Measurements from ENCODE around the gene HSPBP1.
"Not testable (repeated sequence)": the region's sequence is repeated elsewhere in the genome, so short reads cannot be mapped to it uniquely, and the experiment has no call there.

Gene HSPBP1

DNA sequence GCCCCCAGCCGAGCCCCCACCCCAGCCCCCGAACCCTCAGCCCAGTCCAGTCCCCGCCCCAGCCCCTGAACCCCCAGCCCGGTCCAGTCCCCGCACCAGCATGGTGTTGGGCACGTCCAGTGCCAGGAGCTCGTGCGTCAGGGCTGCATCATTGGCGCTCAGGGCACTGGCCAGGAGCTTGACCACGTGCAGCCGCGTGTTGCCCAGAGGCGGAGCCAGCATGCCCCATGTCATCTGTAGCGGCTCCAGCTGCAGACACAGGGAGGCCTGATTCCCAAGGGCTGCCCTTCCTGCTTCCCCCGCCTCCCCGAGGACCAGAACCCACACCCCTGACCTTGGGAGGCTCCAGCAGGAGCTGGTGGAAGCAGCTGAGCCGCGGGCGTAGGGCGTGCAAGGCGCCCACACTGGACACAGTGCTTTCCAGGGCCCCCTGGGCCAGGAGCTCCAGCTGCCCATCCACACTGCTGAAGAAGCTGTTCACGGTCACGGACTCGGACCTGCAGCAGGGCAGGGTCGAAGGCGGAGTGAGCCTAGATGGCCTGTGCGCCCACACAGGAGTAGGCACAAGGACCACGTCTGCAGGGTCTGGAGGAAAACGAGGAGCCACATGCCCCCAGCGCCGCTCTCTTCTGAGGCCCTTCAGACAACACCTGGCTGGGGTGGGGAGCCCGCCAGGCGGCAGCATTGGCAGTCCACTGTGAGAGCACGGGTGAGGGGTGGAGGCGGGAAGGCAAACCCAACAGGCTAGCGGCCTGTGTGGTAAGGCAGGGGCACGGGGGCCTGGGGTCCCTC, 38.6 kb downstream of the HSPBP1 start:
- DNase-seq (ENCODE audit: insufficient read length, low spot score) (no peak), FAIRE-seq (no peak)

- FAIRE-seq: no peak
Observed at GRCh38 chr19:55240713-55241020, 39.2 kb downstream of the HSPBP1 start.

DNA sequence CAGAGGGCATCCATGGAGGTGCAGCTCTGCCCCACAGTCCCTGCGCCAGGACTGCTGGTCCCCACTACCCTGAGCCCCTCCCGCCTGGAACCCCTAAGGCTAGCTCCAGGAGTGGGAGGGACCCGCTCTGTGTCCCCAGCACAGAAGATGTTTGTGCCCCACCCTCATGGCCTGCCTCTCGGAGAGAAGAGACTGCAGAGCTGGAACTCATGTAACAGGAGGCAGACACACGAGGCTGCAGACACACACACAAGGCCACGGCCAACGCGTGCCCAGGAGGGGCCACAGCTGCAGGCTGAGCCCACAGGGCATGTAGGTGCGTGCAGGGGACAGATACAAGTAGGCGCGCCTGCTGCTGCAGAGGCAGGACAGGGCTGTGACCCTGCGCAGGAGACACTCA, 40.9 kb downstream of the HSPBP1 start:
- DNase-seq (ENCODE audit: insufficient read length, low spot score) (no peak), FAIRE-seq (no peak)

More at GRCh38 chr19:55240713-55241020, 39.2 kb downstream of the HSPBP1 start:
- DNase-seq (ENCODE audit: insufficient read length, low spot score): no peak

DNA sequence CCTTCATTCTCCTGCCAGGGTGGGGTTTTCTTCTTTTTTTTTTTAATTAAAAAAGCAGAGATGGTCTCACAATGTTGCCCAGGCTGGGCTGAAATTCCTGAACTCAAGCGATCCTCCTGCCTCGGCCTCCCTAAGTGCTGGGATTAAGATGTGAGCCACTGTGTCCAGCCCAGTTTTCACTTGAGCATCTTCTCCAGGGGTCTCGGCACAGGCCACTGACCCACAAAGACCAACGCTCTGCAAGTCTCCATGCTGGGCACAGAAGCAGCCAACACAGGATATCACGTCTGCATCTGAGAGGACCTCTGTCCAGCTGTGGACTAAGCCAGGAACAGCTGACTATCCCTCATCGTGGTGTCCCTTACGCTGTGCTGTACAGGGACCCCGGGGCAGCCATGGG, 41.9 kb downstream of the HSPBP1 start:
- no peak for FAIRE-seq
- DNase-seq (ENCODE audit: insufficient read length, low spot score): no peak

- DNase-seq (ENCODE audit: insufficient read length, low spot score): no peak
- FAIRE-seq: no peak
Observed at GRCh38 chr19:55232986-55233385, 46.9 kb downstream of the HSPBP1 start.

GRCh38 chr19:55232286-55232602, 47.7 kb downstream of the HSPBP1 start:
- DNase-seq (ENCODE audit: insufficient read length, low spot score) (no peak), FAIRE-seq (no peak)

DNA sequence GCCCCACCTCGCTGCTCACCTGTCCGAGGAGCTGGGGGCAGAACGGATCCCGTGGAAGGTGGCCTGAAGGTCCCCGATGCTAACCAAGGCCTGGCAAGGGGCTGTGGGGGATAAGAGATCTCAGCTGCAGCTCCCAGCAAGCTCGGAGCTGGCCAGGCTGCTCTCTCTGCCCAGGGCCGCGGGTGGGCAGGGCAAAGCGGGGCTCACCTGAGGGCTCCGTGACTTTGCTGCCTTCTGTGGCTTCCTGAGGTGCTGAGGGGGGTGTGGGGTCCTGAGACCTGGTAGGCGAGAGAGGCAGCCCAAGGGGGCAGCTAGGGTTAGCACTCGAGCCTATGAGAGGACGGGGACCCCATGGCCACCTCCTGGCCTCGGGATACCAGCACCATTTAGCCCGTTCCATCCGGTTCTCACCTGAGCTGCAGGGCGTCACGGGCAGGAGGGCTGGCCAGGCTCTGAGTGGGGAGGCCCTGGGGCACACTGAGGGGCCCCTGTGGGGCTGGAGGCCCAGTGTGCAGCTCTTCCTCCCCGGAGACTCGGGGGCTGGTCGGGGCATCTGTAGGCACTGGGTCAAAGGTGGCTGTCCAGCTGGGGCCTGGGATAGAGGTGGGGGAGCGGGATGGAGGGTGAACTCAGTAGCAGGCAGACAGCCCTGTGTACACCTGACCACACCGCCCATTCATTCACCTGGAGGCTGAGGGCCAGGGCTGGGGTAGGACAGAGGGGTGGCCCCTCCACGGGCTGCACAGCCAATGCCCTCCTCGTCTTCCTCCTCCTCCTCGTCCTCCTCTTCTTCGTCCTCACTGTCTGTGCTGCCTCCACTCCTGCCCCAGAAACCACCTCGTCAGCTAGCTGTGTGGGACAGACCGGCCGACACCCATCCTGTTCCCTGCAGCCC, 48.3 kb downstream of the HSPBP1 start:
- FAIRE-seq (no peak), DNase-seq (ENCODE audit: insufficient read length, low spot score) (no peak)

GRCh38 chr19:55230780-55231179, 49.1 kb downstream of the HSPBP1 start:
- FAIRE-seq: no peak
- DNase-seq (ENCODE audit: insufficient read length, low spot score): no peak

- FAIRE-seq (no peak), DNase-seq (ENCODE audit: insufficient read length, low spot score) (no peak)
Observed at GRCh38 chr19:55230329-55230728, 49.6 kb downstream of the HSPBP1 start.

DNA sequence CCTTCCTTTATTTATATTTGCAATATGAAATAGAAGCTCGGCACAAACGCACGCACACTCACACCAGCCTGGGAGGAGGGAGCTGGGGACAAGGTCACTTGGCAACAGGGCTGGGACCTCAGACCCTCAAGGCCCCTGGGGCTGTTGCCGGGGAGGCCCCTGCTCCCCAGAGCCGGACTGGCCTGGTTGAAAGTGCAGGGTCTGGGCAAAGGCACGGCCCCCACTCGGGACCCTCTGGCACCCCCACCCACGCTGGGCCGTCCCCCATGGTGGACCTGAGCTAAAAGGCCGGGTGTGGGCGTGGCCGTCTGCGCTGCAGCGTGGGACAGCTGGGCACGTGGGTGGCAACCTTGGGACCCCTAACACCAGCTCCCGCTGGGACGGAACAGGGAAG, 50.1 kb downstream of the HSPBP1 start:
- FAIRE-seq: no peak
- DNase-seq (ENCODE audit: insufficient read length, low spot score): no peak

DNA sequence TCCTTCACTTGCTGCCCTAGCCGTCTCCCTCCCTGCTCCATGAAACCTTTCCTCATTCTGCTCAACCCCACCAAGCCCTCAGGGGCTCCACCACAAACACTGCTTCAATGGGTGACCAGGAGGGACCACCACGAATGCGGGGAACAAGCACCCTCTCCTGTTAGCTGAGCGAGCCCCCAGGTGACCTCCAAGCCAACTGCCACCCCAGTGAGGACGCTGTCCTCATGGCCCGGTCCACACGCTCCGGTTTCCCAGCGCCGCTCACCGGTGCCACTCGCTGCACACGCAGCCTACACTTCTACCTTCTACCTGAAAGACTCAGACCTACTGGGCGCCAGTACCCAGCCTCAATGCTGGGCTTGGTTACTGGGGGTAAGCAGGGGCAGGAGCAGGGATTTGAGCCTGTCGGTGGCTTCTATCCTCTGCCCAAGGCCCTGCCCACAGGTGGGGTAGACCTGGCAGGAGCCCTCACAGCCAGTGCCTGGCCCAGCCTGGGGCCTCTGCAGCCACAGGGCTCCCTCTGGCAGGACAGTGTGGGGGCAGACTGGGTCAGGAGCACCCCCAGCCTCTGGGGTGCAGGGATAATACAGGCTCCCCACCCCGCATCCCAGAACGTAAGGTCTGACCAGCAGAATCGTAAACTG, 50.6 kb downstream of the HSPBP1 start:
- no peak for FAIRE-seq

DNA sequence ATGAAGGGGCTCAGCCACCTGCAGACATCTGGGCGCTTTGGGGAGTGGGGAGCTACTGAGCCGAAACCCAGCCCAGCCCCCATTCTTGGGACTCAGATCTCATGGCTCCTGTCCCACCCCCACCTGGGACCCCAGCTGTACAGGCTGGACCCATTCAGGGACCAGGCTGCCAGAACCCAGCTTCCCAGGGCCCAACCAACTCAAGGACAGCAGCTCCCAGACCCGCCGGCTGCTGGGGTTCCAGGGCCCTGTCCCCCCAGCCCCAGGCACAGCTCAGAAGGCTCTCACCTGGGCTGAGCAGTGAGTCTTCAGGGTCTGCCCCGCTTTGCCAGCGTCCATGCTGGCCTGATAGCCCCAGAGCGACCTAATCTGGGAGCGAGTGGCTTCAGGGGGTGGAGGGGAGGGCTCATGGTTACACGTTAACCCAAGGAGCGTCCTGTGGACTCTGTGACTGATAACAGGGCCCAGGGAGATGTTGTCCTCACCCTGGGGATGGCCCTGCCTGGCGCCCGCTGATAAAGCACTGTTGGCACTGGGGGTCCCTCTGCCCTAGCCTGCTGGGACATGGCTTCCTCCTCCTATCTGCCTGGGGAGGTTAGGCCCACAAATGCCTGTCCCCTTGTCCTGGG, 51.4 kb downstream of the HSPBP1 start, which contains the start of gene TMEM86B:
TMEM86B (minus strand) TSS at position 361 of the 629 bp plus-strand sequence; CDS start at position 339, 22 bp downstream.
- FAIRE-seq: no peak
- DNase-seq (ENCODE audit: insufficient read length, low spot score): no peak

More for the DNA sequence above, 50.6 kb downstream of the HSPBP1 start:
- no peak for DNase-seq (ENCODE audit: insufficient read length, low spot score)

GRCh38 chr19:55228015-55228391, 51.9 kb downstream of the HSPBP1 start:
- no peak for FAIRE-seq
- no peak for DNase-seq (ENCODE audit: insufficient read length, low spot score)

DNA sequence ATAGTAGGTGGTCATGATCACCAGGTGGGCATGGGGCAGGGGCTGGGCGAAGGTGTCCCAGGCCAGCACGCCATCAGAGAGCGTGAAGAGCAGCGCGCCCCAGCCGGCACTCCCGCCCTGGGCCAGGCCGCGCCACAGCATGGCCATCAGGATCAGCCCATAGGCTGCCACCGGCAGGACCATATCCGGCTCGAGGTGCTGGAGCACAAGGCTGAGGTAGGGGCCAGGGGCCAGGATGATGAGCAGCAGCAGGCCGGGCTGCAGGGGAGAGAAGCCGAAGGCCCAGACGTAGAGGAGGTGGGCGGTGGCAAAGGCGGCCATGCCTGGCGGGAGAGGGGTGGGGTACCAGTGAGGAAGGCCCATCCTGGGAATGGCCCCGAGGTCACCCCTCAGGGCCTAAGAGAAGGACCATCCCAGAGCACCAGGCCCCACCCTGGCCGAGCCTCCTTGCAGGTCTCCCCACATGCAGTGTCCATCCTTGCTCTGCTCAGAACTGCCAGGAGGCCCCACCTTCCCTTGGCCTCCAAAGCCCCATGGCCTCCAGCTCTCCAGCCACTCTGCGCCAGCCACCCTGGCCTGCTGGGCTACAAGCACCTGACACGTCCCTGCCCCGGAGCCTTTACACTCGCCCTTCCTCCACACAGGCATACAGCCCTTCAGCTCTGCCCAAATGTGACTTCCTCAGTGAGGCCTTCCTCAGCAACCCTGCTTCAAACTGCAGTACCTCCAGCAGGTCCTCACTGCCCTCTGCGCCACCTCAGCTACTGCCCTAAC, 52.5 kb downstream of the HSPBP1 start:
- DNase-seq (ENCODE audit: insufficient read length, low spot score) (no peak), FAIRE-seq (no peak)

- DNase-seq (ENCODE audit: insufficient read length, low spot score): no peak
- no peak for FAIRE-seq
Observed at GRCh38 chr19:55226788-55227187, 53.1 kb downstream of the HSPBP1 start.

DNA sequence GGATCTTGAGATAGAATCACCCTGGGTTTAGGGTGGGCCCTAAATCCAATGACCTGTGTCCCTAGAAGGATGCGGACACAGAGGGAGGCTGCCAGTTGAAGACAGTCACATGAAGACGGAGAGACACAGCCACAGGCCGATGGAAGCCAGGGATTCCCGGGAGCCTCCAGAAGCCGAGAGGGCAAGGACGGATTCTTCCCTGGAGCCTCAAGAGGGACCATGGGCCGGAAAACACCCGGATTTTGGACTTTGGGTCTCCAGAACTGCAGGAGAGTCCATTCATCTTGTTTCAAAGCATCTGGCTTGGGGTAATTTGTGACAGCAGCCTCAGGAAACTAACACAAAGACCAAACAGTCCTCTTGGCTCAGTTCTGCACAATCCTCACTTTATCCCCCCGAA, 53.6 kb downstream of the HSPBP1 start:
- DNase-seq (ENCODE audit: insufficient read length, low spot score) (no peak), FAIRE-seq (no peak)

- DNase-seq (ENCODE audit: insufficient read length, low spot score) (no peak), FAIRE-seq (no peak)
Observed at GRCh38 chr19:55225415-55225958, 54.4 kb downstream of the HSPBP1 start.

- FAIRE-seq: not testable (repeated sequence)
Observed at GRCh38 chr19:55224679-55225414, 55.1 kb downstream of the HSPBP1 start.

DNA sequence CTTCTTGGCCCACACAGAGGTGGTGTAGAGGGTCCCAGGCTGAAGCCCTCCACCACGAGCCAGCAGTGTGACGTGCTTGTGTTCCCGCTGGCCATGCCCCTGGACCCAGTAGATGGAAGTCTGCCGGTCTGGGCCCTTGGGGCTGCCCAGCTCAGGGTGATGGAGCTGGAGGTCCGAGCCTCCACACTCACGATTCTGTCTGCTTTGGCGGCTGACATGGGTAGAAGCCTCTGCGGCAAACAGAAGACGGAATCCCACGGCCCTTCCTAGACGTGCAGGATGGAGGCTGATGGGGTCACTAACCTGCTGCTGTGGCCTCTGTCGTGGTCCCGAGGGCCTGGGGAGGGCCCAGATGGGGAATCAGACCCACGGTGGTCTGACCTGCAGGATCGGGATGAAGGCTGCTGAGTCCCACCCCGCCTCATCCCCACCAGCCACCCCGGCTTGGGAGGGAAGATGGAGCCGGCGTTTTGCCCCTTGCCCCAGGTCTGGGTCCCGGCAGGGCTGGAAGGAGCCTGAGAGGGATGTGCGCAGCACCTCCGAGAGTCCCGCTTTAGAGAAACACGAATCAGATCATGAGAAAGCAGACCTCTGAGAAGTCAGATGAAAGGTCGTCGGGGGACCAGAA, 55.8 kb downstream of the HSPBP1 start:
- DNase-seq (ENCODE audit: insufficient read length, low spot score): no peak
- no peak for FAIRE-seq

More at GRCh38 chr19:55224679-55225414, 55.1 kb downstream of the HSPBP1 start:
- DNase-seq (ENCODE audit: insufficient read length, low spot score): not testable (repeated sequence)
